Ishikawa (cell line): ENCODE measurements around the gene HMX1.

Source experiments
- CEBPB ChIP-seq: IDR thresholded peaks from 2 replicates; pipeline ENCODE4 v1.6.1; 2012
- CREB1 ChIP-seq: IDR thresholded peaks from 2 replicates; pipeline ENCODE4 v1.6.1; 2012; ENCODE audit warnings: low read depth
- EGR1 ChIP-seq: IDR thresholded peaks from 2 replicates; pipeline ENCODE4 v1.6.1; 2012
- EP300 ChIP-seq: IDR thresholded peaks from 2 replicates; pipeline ENCODE4 v1.6.1; 2012; ENCODE audit warnings: borderline replicate concordance
- FOXM1 ChIP-seq: IDR thresholded peaks from 2 replicates; pipeline ENCODE4 v1.6.1; 2012; ENCODE audit warnings: low read depth, borderline replicate concordance
- MAX ChIP-seq: IDR thresholded peaks from 2 replicates; pipeline ENCODE4 v1.6.1; 2012
- NFIC ChIP-seq: IDR thresholded peaks from 2 replicates; pipeline ENCODE4 v1.6.1; 2012
- RAD21 ChIP-seq: IDR thresholded peaks from 2 replicates; pipeline ENCODE4 v1.6.1; 2012; ENCODE audit warnings: low read depth
- TAF1 ChIP-seq: IDR thresholded peaks from 2 replicates; pipeline ENCODE4 v1.6.1; 2012; ENCODE audit warnings: low read depth, mild to moderate bottlenecking
- TCF12 ChIP-seq: IDR thresholded peaks from 2 replicates; pipeline ENCODE4 v1.6.1; 2012; ENCODE audit warnings: low read depth
- TEAD4 ChIP-seq: IDR thresholded peaks from 2 replicates; pipeline ENCODE4 v1.6.1; 2012
- USF1 ChIP-seq: IDR thresholded peaks from 2 replicates; pipeline ENCODE4 v1.6.1; 2012
- YY1 ChIP-seq: IDR thresholded peaks from 2 replicates; pipeline ENCODE4 v1.6.1; 2012; ENCODE audit warnings: low read depth
- ZBTB7A ChIP-seq: IDR thresholded peaks from 2 replicates; pipeline ENCODE4 v1.6.1; 2012; ENCODE audit warnings: low read depth
- TF ChIP-seq, protein P1 (sequence below): IDR thresholded peaks from 2 replicates; pipeline ENCODE4 v1.6.1; 2012; ENCODE audit warnings: low read depth, mild to moderate bottlenecking

The HMX1 gene

GRCh38 chr4:8820178-8821102 lies 51.2 kb downstream of the HMX1 start:
- TF ChIP-seq USF1 (no peak), CEBPB (no peak)

DNA sequence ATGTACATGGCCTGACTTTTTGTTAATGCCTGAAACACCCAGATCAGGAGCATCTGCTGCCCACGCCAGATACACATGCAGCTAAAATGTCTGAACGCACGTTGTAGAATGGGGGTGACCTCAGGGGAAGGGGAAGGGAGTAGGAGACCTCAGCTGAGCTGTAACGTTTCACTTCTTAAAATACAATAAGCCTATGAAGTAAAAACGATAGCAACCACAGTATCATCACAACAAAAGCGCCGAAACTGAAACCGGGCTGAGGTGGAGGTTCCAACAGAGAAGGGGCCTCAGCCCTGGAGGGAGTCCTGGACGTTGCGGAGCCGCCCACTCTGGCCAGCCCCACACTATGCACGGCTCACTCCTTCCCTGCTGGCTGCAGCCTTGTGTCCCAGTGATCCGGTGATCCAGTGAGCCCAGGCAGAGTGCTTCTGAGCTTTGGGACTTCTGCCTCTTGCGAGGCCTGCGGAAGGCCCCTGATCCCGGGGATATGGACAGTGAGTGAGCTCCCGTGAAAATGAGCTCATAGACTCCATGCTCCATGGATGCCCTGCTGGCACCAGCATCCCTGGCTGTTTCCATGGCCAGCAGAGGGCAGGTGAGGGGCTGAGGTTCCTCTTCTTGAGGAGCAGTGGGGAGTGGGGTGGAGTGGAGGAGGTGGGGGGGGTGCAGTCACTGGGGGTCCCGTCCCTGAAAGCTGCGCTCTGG lies 52.0 kb downstream of the HMX1 start:
- no peak for TF ChIP-seq EGR1
- no peak for TF ChIP-seq CREB1
- TF ChIP-seq ZBTB7A, result no peak
- TF ChIP-seq EP300, result no peak
- no peak for TF ChIP-seq MAX
- no peak for TF ChIP-seq TCF12
- no peak for TF ChIP-seq TAF1
- no peak for TF ChIP-seq YY1
- TF ChIP-seq, protein P1, sequence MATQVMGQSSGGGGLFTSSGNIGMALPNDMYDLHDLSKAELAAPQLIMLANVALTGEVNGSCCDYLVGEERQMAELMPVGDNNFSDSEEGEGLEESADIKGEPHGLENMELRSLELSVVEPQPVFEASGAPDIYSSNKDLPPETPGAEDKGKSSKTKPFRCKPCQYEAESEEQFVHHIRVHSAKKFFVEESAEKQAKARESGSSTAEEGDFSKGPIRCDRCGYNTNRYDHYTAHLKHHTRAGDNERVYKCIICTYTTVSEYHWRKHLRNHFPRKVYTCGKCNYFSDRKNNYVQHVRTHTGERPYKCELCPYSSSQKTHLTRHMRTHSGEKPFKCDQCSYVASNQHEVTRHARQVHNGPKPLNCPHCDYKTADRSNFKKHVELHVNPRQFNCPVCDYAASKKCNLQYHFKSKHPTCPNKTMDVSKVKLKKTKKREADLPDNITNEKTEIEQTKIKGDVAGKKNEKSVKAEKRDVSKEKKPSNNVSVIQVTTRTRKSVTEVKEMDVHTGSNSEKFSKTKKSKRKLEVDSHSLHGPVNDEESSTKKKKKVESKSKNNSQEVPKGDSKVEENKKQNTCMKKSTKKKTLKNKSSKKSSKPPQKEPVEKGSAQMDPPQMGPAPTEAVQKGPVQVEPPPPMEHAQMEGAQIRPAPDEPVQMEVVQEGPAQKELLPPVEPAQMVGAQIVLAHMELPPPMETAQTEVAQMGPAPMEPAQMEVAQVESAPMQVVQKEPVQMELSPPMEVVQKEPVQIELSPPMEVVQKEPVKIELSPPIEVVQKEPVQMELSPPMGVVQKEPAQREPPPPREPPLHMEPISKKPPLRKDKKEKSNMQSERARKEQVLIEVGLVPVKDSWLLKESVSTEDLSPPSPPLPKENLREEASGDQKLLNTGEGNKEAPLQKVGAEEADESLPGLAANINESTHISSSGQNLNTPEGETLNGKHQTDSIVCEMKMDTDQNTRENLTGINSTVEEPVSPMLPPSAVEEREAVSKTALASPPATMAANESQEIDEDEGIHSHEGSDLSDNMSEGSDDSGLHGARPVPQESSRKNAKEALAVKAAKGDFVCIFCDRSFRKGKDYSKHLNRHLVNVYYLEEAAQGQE, result no peak
- no peak for TF ChIP-seq RAD21
- no peak for TF ChIP-seq USF1
- TF ChIP-seq CEBPB, result no peak
- no peak for TF ChIP-seq TEAD4
- no peak for TF ChIP-seq NFIC

GRCh38 chr4:8819019-8819418 lies 52.6 kb downstream of the HMX1 start:
- TF ChIP-seq CEBPB (no peak), EP300 (no peak), EGR1 (no peak), TAF1 (no peak), USF1 (no peak), RAD21 (no peak), NFIC (no peak), MAX (no peak), TEAD4 (no peak), YY1 (no peak), ZBTB7A (no peak), TCF12 (no peak), FOXM1 (no peak), CREB1 (no peak)
- TF ChIP-seq, protein P1, result no peak

DNA sequence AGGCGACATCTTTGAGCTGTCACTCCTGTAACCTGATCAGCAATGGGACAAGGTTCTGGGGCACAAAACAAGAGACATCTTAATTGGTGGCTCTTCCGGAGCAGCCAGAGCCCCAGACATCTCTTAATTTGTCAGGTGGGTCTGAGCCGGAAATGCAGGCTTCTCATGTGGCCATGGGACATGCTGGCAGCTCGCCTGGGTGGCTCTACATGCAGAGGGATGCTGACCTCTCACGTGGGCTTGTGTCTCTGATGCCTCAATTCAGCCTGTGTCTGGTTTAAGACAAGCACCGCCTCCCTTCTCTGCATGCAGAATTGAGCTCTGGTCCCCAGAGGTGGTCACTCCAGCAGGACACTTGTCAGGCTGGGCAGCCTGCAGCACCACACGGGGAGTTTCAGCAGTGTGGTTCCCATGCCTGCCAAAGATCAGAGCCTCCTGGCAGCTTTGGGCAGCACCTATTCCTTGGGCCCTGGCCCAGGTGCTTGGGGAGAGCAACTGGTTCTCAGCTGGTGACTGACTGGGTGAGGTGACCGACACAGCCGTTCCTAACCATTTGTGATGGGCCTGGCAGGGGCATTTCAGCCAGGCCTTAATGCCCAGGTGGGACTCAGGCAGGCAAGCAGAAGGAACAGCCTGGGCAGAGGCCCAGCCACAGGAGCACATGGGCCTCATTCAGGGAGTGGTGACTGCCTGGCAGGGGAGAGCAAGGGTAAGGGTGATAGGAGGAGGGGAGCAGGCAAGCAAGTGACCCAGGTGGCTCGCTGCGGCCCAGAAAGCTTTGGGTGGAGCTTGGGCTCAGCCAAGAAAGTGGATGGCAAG lies 53.4 kb downstream of the HMX1 start:
- TF ChIP-seq RAD21 (no peak), TEAD4 (no peak)
- TF ChIP-seq, protein P1, result no peak
